ENCODE results near the gene SERPINA12. TPM values are rescaled to one million over a fixed set of nuclear protein-coding genes. Genes with fewer than 3 reads are reported as not detected.

Gene SERPINA12
- total RNA-seq (not detected), polyA plus RNA-seq (not detected)

- H3K4me3 ChIP-seq (ENCODE audit: low read length in 2 of 2): no peak within 1 kb of the TSS
- no peak for DNase-seq
- no peak within 1 kb of the TSS for H3K27ac ChIP-seq (ENCODE audit: low read depth, low read length)
- H3K4me1 Mint-ChIP-seq: no peaks in the 10 kb centered on the region
- H3K36me3 ChIP-seq (ENCODE audit: insufficient read depth, low read length): no peaks in the 10 kb centered on the region
- POLR2A ChIA-PET (ENCODE audit: partially characterized antibody): no interaction called here
- peaks cover 7 to 19% of the 10 kb centered on the region in 2 donors for H3K27me3 Mint-ChIP-seq
- H3K4me3 Mint-ChIP-seq: no peak within 1 kb of the TSS
- H3K9me3 Mint-ChIP-seq: peaks cover 0 to 2% (median 0%) of the 10 kb centered on the region in 8 donors
- H3K27ac Mint-ChIP-seq: no peak within 1 kb of the TSS
- no peaks in the 10 kb centered on the region for H3K9me3 ChIP-seq (ENCODE audit: control insufficient read depth in 1 of 2, low read length in 2 of 2)
- no peaks in the 10 kb centered on the region for H3K4me1 ChIP-seq (ENCODE audit: insufficient read depth, low read length)
- no peaks in the 10 kb centered on the region for H3K36me3 Mint-ChIP-seq
- intact Hi-C loops (cut with micrococcal nuclease): no loop called here
- CTCF ChIA-PET (ENCODE audit: partially characterized antibody): no interaction called here
- H3K27me3 ChIP-seq (ENCODE audit: insufficient read depth, low read length): no peaks in the 10 kb centered on the region
Measured at GRCh38 chr14:94509356-94509755, at the start of gene SERPINA12. Gene SERPINA12, minus strand, starts transcription at chr14:94509469. Its CDS starts 11,072 bp downstream, at chr14:94498397.

GRCh38 chr14:94558842-94559241 is 49.6 kb upstream of the SERPINA12 start:
- CTCF ChIA-PET (ENCODE audit: partially characterized antibody): interaction anchor here (2.5 kb wide), 1 partner anchor 10 kb away, joined by 12 read pairs; no protein-coding TSS in a partner anchor

GRCh38 chr14:94557327-94557726 is 48.1 kb upstream of the SERPINA12 start:
- ChIA-PET POLR2A (ENCODE audit: partially characterized antibody) (no interaction called here), CTCF (ENCODE audit: partially characterized antibody) (interaction anchor here (2.5 kb wide), 1 partner anchor 9 kb away, joined by 12 read pairs; no protein-coding TSS in a partner anchor)
- no peaks in the 10 kb centered on the region for H3K4me1 ChIP-seq (ENCODE audit: insufficient read depth, low read length)
- H3K27ac ChIP-seq (ENCODE audit: low read depth, low read length): no peak overlapping the region
- H3K36me3 Mint-ChIP-seq: no peaks in the 10 kb centered on the region
- no peaks in the 10 kb centered on the region for H3K9me3 ChIP-seq (ENCODE audit: control insufficient read depth in 1 of 2, low read length in 2 of 2)
- H3K27ac Mint-ChIP-seq: no peak overlapping the region
- H3K36me3 ChIP-seq (ENCODE audit: insufficient read depth, low read length): no peaks in the 10 kb centered on the region
- intact Hi-C loops (cut with micrococcal nuclease): no loop called here
- no peaks in the 10 kb centered on the region for H3K4me1 Mint-ChIP-seq
- no peak overlapping the region for H3K4me3 ChIP-seq (ENCODE audit: low read length in 2 of 2)
- H3K27me3 ChIP-seq (ENCODE audit: insufficient read depth, low read length): no peaks in the 10 kb centered on the region
- no peak overlapping the region for H3K4me3 Mint-ChIP-seq
- H3K9me3 Mint-ChIP-seq: peaks cover 2 to 28% (median 9%) of the 10 kb centered on the region in 8 donors
- H3K27me3 Mint-ChIP-seq: peaks cover 10 to 17% of the 10 kb centered on the region in 2 donors
- DNase-seq: no peak

More at GRCh38 chr14:94558842-94559241, 49.6 kb upstream of the SERPINA12 start:
- Histone ChIP-seq H3K4me1 (ENCODE audit: insufficient read depth, low read length) (no peaks in the 10 kb centered on the region), H3K27me3 (ENCODE audit: insufficient read depth, low read length) (no peaks in the 10 kb centered on the region), H3K9me3 (ENCODE audit: control insufficient read depth in 1 of 2, low read length in 2 of 2) (no peaks in the 10 kb centered on the region), H3K27ac (ENCODE audit: low read depth, low read length) (no peak overlapping the region), H3K4me3 (ENCODE audit: low read length in 2 of 2) (no peak overlapping the region), H3K36me3 (ENCODE audit: insufficient read depth, low read length) (no peaks in the 10 kb centered on the region)
- H3K27ac Mint-ChIP-seq: no peak overlapping the region
- no peak for DNase-seq
- peaks cover 13 to 21% of the 10 kb centered on the region in 2 donors for H3K27me3 Mint-ChIP-seq
- POLR2A ChIA-PET (ENCODE audit: partially characterized antibody): no interaction called here
- intact Hi-C loops (cut with micrococcal nuclease): no loop called here
- H3K36me3 Mint-ChIP-seq: no peaks in the 10 kb centered on the region
- H3K9me3 Mint-ChIP-seq: peaks cover 2 to 25% (median 9%) of the 10 kb centered on the region in 8 donors
- H3K4me1 Mint-ChIP-seq: no peaks in the 10 kb centered on the region
- no peak overlapping the region for H3K4me3 Mint-ChIP-seq

GRCh38 chr14:94555991-94556390 is 46.7 kb upstream of the SERPINA12 start:
- H3K27me3 Mint-ChIP-seq: peaks cover 8 to 14% of the 10 kb centered on the region in 2 donors
- H3K36me3 Mint-ChIP-seq: no peaks in the 10 kb centered on the region
- no peaks in the 10 kb centered on the region for H3K36me3 ChIP-seq (ENCODE audit: insufficient read depth, low read length)
- intact Hi-C loops (cut with micrococcal nuclease): no loop called here
- DNase-seq: no peak
- no peak overlapping the region for H3K4me3 ChIP-seq (ENCODE audit: low read length in 2 of 2)
- no peaks in the 10 kb centered on the region for H3K27me3 ChIP-seq (ENCODE audit: insufficient read depth, low read length)
- CTCF ChIA-PET (ENCODE audit: partially characterized antibody): no interaction called here
- no peaks in the 10 kb centered on the region for H3K9me3 ChIP-seq (ENCODE audit: control insufficient read depth in 1 of 2, low read length in 2 of 2)
- peaks cover 2 to 34% (median 9%) of the 10 kb centered on the region in 8 donors for H3K9me3 Mint-ChIP-seq
- H3K27ac Mint-ChIP-seq: no peak overlapping the region
- H3K27ac ChIP-seq (ENCODE audit: low read depth, low read length): no peak overlapping the region
- H3K4me1 Mint-ChIP-seq: no peaks in the 10 kb centered on the region
- H3K4me3 Mint-ChIP-seq: no peak overlapping the region
- POLR2A ChIA-PET (ENCODE audit: partially characterized antibody): no interaction called here
- no peaks in the 10 kb centered on the region for H3K4me1 ChIP-seq (ENCODE audit: insufficient read depth, low read length)

GRCh38 chr14:94550041-94550440 is 40.8 kb upstream of the SERPINA12 start:
- H3K27me3 ChIP-seq (ENCODE audit: insufficient read depth, low read length): no peaks in the 10 kb centered on the region
- H3K4me1 ChIP-seq (ENCODE audit: insufficient read depth, low read length): no peaks in the 10 kb centered on the region
- Mint-ChIP-seq H3K27me3 (peaks cover 5 to 19% of the 10 kb centered on the region in 2 donors), H3K4me3 (no peak overlapping the region), H3K4me1 (no peaks in the 10 kb centered on the region), H3K9me3 (peaks cover 1 to 22% (median 8%) of the 10 kb centered on the region in 8 donors), H3K36me3 (no peaks in the 10 kb centered on the region), H3K27ac (no peak overlapping the region)
- ChIA-PET CTCF (ENCODE audit: partially characterized antibody) (interaction anchor here (1.0 to 1.1 kb wide), 2 partner anchors 9 to 10 kb away, joined by 4 to 5 read pairs; no protein-coding TSS in a partner anchor), POLR2A (ENCODE audit: partially characterized antibody) (no interaction called here)
- no peak overlapping the region for H3K27ac ChIP-seq (ENCODE audit: low read depth, low read length)
- no peak for DNase-seq
- H3K4me3 ChIP-seq (ENCODE audit: low read length in 2 of 2): no peak overlapping the region
- intact Hi-C loops (cut with micrococcal nuclease): no loop called here
- no peaks in the 10 kb centered on the region for H3K9me3 ChIP-seq (ENCODE audit: control insufficient read depth in 1 of 2, low read length in 2 of 2)
- H3K36me3 ChIP-seq (ENCODE audit: insufficient read depth, low read length): no peaks in the 10 kb centered on the region

GRCh38 chr14:94548999-94549985 is 40.0 kb upstream of the SERPINA12 start:
- POLR2A ChIA-PET (ENCODE audit: partially characterized antibody): no interaction called here
- H3K9me3 Mint-ChIP-seq: peaks cover 0 to 14% (median 3%) of the 10 kb centered on the region in 8 donors

More at GRCh38 chr14:94548999-94549985, 40.0 kb upstream of the SERPINA12 start:
- intact Hi-C loops (cut with micrococcal nuclease): no loop called here
- peak in 4 of 5 donors; percentile 7 to 24 (median 20) for DNase-seq
- peaks cover 5 to 16% of the 10 kb centered on the region in 2 donors for H3K27me3 Mint-ChIP-seq
- Histone ChIP-seq H3K9me3 (ENCODE audit: control insufficient read depth in 1 of 2, low read length in 2 of 2) (no peaks in the 10 kb centered on the region), H3K27me3 (ENCODE audit: insufficient read depth, low read length) (no peaks in the 10 kb centered on the region), H3K27ac (ENCODE audit: low read depth, low read length) (no peak overlapping the region), H3K4me1 (ENCODE audit: insufficient read depth, low read length) (no peaks in the 10 kb centered on the region), H3K36me3 (ENCODE audit: insufficient read depth, low read length) (no peaks in the 10 kb centered on the region), H3K4me3 (ENCODE audit: low read length in 2 of 2) (no peak overlapping the region)
- H3K27ac Mint-ChIP-seq: no peak overlapping the region
- H3K4me1 Mint-ChIP-seq: no peaks in the 10 kb centered on the region
- no peak overlapping the region for H3K4me3 Mint-ChIP-seq
- CTCF ChIA-PET (ENCODE audit: partially characterized antibody): interaction anchor here (0.6 to 1.8 kb wide), 13 partner anchors 9 to 418 kb away, joined by 3 to 17 read pairs (median 3); partner anchors contain the start of gene SERPINA4
- no peaks in the 10 kb centered on the region for H3K36me3 Mint-ChIP-seq
